Right renal pelvis (tissue), 4 donors: Measurements from ENCODE around the gene DPP10. TPM values are rescaled to one million over a fixed set of nuclear protein-coding genes. Genes with fewer than 3 reads are reported as not detected.

Source experiments
- DNase-seq, 4 donors: peaks; one replicate each; pipeline ENCODE4 v3.0.0-alpha.2; 2013; ENCODE audit warnings: low read depth in 4 of 4, low spot score in 3 of 4, missing footprints in 1 of 4
- polyA plus RNA-seq, 4 donors: library from polyadenylated mRNA; unstranded; fragments of 120-200 nt; gene quantifications; one replicate each; pipeline ENCODE4 v1.2.1, GENCODE V29; 2013; ENCODE audit not compliant: insufficient read length in 4 of 4

Gene DPP10
- polyA plus RNA-seq, 4 donors = 9.8 to 14.6 (median 12.7) TPM

DNA sequence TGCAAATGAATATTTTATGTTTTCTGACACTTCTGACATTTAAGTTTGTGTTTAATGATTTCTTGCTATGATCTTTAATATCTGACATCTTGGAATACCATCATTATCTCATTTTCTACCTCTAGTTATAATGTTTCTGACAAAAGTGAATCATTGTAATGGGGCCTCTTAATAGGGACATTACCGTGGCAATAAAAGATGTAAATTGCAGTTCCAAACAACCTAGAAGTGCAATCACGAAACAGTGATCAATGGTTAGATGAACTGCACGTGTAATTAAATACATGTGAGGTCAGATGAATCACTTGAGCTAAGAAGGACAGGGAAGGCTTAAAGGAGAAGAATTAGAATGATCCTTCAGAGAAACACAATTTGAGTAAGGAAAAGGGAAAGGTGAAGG is 1078.3 kb downstream of the DPP10 start:
- no peak for DNase-seq

- no peak for DNase-seq
Observed at GRCh38 chr2:115524452-115524851, 1082.0 kb downstream of the DPP10 start.

DNA sequence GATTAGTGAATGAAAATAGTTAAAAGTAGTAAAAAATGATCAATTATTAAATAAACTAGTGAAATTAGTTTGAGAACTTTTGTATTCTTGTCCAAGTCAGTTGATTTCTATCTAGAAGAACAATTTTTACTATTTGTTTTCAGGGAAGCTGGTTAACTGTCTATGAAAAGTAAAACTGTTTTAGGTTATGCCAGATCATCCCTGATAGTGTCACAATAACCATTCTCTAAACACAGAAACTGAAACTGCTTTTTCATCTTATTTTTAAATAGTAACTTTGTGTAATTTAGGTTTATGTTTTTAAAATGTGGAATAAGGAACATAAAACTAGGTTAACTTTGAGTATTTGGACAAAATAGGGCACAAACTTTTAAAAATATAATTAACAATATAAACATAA is 1087.2 kb downstream of the DPP10 start:
- DNase-seq = no peak

GRCh38 chr2:115533081-115533480 is 1090.6 kb downstream of the DPP10 start:
- DNase-seq = no peak

DNA sequence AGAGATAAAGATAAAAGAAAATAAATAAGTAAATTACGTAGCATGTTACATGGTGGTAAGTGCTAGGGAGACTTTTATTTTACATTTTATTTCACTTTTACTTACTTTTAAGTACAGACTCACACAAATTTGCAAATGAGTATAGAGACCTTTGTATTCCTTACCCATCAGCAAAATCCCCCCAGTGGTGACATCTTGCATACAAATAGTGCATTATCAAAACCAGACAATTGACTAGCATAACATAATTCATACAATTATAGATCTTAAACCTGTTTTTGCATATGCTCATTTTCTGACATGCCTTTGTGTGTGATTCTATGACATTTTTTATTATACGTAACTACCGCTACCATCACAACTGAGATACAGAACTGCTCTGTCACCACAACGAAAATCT is 1099.4 kb downstream of the DPP10 start:
- no peak for DNase-seq

DNA sequence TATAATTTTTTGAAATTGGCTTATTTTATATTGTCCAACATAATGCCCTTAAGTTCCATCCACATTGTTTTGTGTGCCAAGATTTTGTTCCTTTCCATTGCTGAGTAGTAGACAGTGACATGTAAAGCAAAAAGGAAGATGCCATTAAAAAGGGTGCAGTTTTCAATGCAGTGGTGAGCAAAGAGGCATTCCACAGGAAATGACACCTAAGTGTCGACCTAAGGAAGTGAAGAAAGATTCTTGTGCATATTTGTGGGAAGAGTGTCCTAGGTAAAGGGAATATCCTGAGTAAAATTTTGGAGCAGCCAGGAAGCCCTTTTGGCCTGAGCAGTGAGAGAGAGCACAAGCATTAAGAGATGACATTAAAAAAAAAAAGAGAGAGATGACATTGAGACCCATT is 1099.9 kb downstream of the DPP10 start:
- no peak for DNase-seq

- DNase-seq = no peak
Observed at GRCh38 chr2:115543024-115543423, 1100.6 kb downstream of the DPP10 start.

- no peak for DNase-seq
Observed at GRCh38 chr2:115543461-115543860, 1101.0 kb downstream of the DPP10 start.

- DNase-seq = no peak
Observed at GRCh38 chr2:115549611-115550130, 1107.2 kb downstream of the DPP10 start.

- DNase-seq = no peak
Observed at GRCh38 chr2:115552726-115553125, 1110.3 kb downstream of the DPP10 start.

DNA sequence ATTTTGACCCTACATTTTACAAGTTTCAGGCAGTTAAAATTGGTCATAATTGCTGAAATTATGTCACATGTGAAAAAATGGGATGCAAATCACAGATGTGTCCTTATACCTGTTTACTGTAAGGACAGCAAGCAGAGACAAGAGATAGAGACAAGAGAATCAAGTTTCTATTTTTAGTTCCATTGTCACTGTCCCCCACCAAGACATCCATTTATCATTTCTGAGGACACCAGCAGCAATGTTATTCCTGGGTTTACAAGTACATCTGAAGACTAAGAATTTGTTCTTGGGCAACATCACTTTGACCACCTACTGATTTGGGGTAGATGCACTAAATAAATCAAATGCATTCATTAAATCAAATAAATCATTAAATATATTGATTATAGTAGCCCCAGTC is 1111.7 kb downstream of the DPP10 start:
- DNase-seq = no peak

DNA sequence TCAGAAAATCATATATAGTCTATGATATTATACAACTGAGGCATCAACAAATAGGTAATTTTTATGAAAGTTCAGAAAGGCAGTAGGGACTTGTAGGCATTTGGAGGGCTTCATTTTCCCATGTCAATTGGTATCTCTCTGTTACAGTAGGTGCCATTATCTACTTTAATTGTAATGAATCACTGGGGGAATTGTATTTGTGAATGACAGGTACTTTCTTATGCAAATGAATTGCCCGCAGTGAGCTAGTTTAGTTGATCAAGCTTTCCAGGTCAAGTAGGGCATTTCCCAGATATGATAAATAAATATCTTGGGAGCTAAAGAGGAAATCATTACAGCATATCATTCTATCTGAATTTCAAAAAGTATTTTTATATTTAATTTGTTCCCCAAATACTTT is 1116.3 kb downstream of the DPP10 start:
- DNase-seq = no peak

DNA sequence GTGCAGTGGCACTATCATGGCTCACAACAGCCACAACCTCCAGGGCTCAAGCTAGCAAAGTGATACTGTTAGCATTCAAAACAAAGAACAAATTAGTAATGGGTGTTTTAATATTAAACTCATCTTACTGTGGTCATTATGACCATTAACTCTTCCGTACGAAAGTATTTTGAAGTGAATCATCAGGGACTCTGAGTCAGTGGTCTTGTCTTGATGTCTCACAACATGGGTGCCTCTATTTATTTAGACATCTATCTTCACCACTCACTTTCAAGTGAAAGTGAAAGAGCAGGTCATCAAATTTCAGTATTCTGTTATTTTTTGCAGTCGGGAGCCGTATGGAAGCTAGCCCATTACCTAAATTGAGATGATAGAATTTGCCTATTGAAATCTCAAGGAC is 1118.2 kb downstream of the DPP10 start:
- no peak for DNase-seq

- no peak for DNase-seq
Observed at GRCh38 chr2:115568643-115569042, 1126.2 kb downstream of the DPP10 start.

- DNase-seq = no peak
Observed at GRCh38 chr2:115569547-115569946, 1127.1 kb downstream of the DPP10 start.

GRCh38 chr2:115572746-115573145 is 1130.3 kb downstream of the DPP10 start:
- DNase-seq = no peak

DNA sequence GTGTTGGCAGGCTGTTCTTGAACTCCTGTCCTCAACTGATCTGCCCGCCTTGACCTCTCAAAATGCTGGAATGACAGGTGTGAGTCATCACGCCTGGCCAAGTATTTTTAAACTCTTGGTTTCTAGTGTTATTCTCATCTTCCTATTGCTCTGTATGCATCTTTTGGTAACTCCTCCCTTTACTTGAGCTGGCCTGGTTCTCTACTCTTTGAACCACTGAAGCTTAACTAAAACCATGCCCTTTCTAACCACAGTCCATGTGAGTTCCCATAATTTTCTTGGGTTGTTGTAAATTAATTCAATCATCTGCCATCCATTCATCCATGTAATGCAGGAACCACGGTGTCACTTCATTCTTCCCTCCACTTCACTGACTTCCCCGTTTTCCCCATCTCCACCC is 1131.3 kb downstream of the DPP10 start:
- DNase-seq = no peak

GRCh38 chr2:115574667-115575066 is 1132.2 kb downstream of the DPP10 start:
- DNase-seq = no peak

DNA sequence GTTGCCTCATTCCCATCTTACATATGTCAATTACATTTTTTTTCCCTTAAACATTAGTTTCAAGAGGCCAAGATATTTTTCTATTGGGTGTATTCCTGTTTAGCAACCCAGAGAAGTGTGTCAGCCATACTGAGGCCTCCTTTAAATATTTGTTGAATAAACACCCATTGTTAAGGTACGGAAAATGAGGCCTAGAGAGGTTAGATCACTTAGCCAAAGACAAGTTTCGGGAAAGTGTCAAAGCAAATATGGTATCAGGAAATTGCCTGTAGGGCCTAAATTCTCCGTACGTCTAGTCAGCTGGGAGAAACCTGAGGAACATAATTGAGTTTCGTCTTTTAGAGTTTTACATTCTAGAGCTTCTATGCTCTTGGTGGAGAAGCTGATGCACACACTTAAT is 1138.3 kb downstream of the DPP10 start:
- no peak for DNase-seq

DNA sequence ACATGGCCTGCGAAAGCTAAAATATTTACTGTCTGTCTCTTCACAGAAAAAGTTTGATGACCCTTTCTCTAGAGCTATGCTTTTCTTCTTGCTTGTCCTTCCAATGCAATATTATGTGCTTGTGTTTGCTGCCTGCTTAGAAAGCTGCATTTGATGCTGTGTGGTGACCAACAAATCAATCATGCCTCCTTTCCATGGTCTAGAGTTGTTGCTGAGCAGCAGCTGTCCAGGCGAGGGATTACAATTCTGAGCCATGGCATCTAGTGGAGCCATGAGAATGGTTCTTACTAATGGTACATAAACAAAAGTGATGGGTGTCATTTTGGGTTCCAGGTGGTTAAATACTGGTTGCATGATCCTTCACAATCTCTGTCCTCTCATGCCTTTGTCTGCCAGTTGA is 1142.1 kb downstream of the DPP10 start:
- DNase-seq = no peak

- no peak for DNase-seq
Observed at GRCh38 chr2:115596659-115597375, 1154.4 kb downstream of the DPP10 start.

- no peak for DNase-seq
Observed at GRCh38 chr2:115603285-115603684, 1160.8 kb downstream of the DPP10 start.

DNA sequence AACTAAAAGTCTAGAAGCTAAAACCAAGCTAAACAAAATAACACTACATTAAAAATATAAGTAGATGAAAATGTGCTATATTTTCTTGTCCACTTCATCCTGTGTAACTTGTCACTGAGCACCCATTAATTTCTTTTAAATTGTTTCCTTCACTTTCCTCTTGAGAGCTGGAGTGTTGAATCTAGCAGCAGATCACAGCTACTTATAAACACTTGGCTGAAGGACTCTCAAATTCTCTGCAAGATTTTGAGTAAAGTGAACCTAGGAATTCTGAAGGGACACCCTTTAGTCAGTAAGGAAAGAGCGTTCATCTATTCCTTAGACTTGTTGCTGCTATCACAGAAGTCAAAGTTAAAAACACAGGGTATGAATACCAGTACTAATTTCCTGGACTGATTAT is 1163.9 kb downstream of the DPP10 start:
- DNase-seq = no peak
